ENCODE results near the gene ABLIM3.

The ABLIM3 gene

DNA sequence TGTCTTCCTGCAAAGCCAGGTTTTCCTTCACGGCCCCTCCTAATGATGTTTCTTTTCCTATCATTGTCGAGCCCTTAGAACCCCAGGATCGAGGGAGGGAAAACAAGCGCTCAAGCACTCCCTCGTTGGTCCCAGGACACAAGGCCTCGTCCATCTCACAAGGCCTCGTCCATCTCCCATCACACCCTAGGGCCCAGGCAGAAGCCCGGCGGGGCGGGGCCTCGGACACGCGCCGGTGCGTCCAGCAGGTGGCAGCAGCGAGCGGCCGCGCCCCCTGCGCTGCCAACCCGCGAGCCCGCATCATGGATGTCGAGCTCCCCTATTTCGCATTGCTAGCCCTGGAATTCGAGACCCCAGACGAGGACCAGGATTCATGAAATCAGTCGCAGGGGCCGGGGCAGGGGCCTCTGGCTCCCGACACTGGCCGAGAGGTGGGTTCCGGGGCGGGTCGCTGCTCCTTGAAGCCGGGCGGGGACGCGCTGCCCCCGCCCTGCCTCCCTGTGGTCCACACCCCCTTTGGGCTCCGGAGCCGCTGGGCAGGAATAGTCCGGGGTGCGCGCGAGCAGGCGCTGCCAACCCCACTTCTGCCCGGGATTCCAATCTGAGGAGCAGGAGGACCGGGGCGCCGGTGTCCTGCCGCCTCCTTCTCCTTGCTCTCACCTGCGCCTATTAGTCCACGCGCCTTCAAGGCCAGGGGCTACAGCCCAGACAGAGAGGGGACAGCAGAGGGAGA, at the start of gene ABLIM3:
ABLIM3 (plus strand) TSS at position 270 of the 733 bp plus-strand sequence. CDS start 603 bp downstream, outside the sequence.
- no peaks in the 10 kb centered on the region for H3K36me3 ChIP-seq
- peaks cover 26% of the 10 kb centered on the region for H3K4me1 ChIP-seq
- no peaks in the 10 kb centered on the region for H4K20me1 ChIP-seq
- H3K9me3 ChIP-seq = no peaks in the 10 kb centered on the region
- peak within 1 kb of the TSS; percentile 69 for H3K4me3 ChIP-seq
- TF ChIP-seq Cebpa-rat (IDR thresholded peaks at IDR 0.05) = no peak
- peaks cover 20% of the 10 kb centered on the region for H3K27me3 ChIP-seq
- peak within 1 kb of the TSS; percentile 88 for H3K4me2 ChIP-seq
- peak within 1 kb of the TSS; percentile 50; the same call in 1 of the 2 replicates for H3K9ac ChIP-seq
- no peak within 1 kb of the TSS for H3K27ac ChIP-seq

DNA sequence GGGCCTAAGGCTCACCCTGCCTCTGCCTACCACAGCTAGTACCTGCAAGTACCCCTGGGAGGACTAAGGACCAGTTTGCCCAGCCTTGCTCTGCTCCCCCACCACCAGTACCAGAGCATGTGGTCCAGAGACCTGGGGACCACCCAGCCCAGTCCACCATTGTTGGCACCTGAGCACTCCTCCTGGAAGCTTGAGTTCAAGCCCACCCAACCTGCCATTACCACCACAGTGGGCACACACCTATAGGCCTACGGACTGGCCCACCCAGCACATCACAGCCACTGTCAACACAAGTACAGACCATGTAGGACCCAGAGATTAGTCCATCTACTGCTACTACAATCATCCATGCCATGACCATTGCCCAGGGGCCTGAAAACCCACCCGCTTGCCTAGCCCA, 47.7 kb upstream of the ABLIM3 start:
- Histone ChIP-seq H3K27me3 (no peaks in the 10 kb centered on the region), H3K4me2 (no peak overlapping the region), H3K27ac (no peak overlapping the region), H3K9ac (no peak overlapping the region), H3K9me3 (peaks cover 58% of the 10 kb centered on the region), H4K20me1 (no peaks in the 10 kb centered on the region), H3K36me3 (no peaks in the 10 kb centered on the region), H3K4me1 (no peaks in the 10 kb centered on the region), H3K4me3 (no peak overlapping the region)
- no peak for TF ChIP-seq Cebpa-rat (IDR thresholded peaks at IDR 0.05)

DNA sequence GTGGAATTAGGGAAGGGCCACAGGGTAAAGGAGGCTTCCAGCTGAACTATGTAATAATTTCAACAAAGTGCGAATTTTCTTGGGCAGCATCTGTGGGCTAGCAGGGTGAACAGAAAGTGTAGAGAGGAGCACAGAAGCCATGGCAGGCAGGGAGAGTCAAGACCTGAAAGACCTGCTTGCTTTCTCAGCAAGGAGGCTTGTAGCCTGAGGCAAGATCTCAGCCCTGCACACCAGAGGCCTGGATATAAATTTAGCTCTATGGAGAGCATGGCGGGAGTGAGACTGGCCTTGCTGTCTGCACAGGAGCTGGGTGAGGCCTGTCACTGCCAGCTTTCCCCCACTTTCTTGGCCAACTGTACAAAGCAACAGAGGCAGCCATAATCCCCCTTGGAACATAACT, 46.3 kb upstream of the ABLIM3 start:
- Histone ChIP-seq H4K20me1 (no peaks in the 10 kb centered on the region), H3K4me3 (no peak overlapping the region), H3K27ac (no peak overlapping the region), H3K4me1 (no peaks in the 10 kb centered on the region), H3K36me3 (no peaks in the 10 kb centered on the region), H3K9ac (no peak overlapping the region), H3K9me3 (peaks cover 71% of the 10 kb centered on the region), H3K4me2 (no peak overlapping the region), H3K27me3 (no peaks in the 10 kb centered on the region)
- TF ChIP-seq Cebpa-rat (IDR thresholded peaks at IDR 0.05) = no peak

DNA sequence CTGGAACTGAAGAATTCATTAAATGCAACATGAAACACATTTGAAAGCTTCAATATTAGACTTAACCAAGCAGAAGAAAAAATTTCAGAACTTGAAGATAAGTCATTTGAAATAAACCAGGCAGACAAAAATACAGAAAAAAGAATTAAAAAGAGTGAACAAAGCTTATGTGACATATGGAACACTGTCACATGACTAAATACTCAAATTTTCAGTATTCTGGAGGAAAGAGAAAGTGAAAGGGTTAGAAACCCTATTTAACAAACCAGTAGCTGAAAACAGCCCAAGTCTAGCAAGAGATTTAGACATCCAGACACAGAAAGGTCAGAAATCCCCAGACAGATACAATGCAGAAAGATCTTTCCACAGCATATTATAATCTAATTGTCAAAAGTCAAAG, 41.4 kb upstream of the ABLIM3 start:
- H4K20me1 ChIP-seq = no peaks in the 10 kb centered on the region
- no peak for TF ChIP-seq Cebpa-rat (IDR thresholded peaks at IDR 0.05)
- no peak overlapping the region for H3K27ac ChIP-seq
- H3K4me1 ChIP-seq = no peaks in the 10 kb centered on the region
- H3K4me3 ChIP-seq = no peak overlapping the region
- peaks cover 55% of the 10 kb centered on the region for H3K9me3 ChIP-seq
- no peaks in the 10 kb centered on the region for H3K27me3 ChIP-seq
- no peak overlapping the region for H3K4me2 ChIP-seq
- H3K36me3 ChIP-seq = no peaks in the 10 kb centered on the region
- H3K9ac ChIP-seq = no peak overlapping the region

DNA sequence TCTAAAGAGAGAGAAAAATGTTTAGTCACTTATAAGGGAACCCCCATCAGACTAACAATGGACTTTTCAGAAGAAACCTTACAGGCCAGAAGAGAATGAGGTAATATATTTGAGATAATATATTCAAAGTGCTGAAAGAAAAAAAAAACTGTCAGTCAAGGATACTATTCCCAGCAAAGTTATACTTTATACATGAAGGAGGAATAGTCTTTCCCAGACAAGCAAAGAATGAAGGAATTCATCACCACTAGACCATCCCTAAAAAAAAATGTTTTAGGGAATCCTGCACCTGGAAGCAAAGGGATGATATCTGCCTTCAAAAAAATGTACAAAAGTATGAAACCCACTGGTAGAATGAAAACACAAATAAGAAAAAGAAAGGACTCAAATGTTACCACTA, 41.0 kb upstream of the ABLIM3 start:
- Histone ChIP-seq H3K27ac (no peak overlapping the region), H3K4me2 (no peak overlapping the region), H3K4me3 (no peak overlapping the region), H3K36me3 (no peaks in the 10 kb centered on the region), H3K4me1 (no peaks in the 10 kb centered on the region), H3K9ac (no peak overlapping the region), H3K27me3 (no peaks in the 10 kb centered on the region), H3K9me3 (peaks cover 53% of the 10 kb centered on the region), H4K20me1 (no peaks in the 10 kb centered on the region)
- no peak for TF ChIP-seq Cebpa-rat (IDR thresholded peaks at IDR 0.05)

DNA sequence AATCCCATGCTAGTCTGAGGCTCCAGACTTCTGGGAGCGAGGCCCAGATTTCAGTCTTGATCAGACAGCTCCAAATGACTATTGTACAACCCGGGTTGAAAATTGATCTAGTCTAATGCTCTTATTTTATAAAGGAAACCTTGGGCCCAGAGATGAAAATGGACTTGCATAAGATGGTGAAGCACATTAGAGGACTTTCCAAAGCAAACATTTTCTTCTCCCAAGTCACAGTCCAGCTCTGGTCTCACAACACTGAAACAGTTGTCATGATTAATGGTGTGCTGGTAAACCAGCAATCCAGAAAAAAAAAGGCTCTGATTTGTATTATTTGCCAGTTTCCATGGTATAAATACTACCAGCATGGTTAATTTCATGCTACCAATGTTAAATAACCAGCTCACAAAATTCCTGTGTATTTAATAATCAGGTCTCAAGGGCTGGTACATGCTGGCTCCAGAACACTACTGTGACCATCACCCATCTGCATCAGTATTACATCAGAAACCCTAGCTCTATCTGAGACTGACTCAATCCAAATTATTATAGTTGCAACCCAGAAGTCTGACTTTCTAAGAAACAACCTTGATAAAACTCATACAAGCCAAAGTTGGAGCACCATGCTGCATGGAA, 32.5 kb upstream of the ABLIM3 start:
- Histone ChIP-seq H4K20me1 (no peaks in the 10 kb centered on the region), H3K9ac (no peak overlapping the region), H3K27ac (no peak overlapping the region), H3K36me3 (no peaks in the 10 kb centered on the region), H3K9me3 (no peaks in the 10 kb centered on the region), H3K4me2 (no peak overlapping the region), H3K4me3 (no peak overlapping the region), H3K27me3 (no peaks in the 10 kb centered on the region), H3K4me1 (no peaks in the 10 kb centered on the region)
- no peak for TF ChIP-seq Cebpa-rat (IDR thresholded peaks at IDR 0.05)

DNA sequence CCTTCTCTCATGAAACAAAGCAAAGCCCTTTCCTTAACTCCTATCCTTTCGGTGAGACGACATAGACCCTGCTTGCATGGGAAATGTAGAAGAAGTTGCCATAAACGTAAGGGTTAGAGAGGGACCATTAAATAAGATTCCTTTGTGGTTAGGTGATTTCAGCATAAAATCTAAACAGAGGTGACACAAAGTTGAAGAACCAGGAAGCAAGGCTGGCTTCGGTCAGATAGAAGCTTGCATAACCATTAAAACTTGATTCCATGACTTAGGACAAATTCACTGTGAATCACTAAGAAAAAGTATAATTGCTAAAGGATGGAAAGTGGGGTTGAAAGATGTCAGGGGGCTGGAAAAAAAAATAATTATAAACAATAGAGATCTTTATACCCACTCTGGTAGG, 30.9 kb upstream of the ABLIM3 start:
- no peaks in the 10 kb centered on the region for H3K9me3 ChIP-seq
- H3K36me3 ChIP-seq = no peaks in the 10 kb centered on the region
- no peak overlapping the region for H3K9ac ChIP-seq
- no peaks in the 10 kb centered on the region for H4K20me1 ChIP-seq
- no peak for TF ChIP-seq Cebpa-rat (IDR thresholded peaks at IDR 0.05)
- H3K4me1 ChIP-seq = no peaks in the 10 kb centered on the region
- no peak overlapping the region for H3K27ac ChIP-seq
- no peak overlapping the region for H3K4me3 ChIP-seq
- no peak overlapping the region for H3K4me2 ChIP-seq
- no peaks in the 10 kb centered on the region for H3K27me3 ChIP-seq

DNA sequence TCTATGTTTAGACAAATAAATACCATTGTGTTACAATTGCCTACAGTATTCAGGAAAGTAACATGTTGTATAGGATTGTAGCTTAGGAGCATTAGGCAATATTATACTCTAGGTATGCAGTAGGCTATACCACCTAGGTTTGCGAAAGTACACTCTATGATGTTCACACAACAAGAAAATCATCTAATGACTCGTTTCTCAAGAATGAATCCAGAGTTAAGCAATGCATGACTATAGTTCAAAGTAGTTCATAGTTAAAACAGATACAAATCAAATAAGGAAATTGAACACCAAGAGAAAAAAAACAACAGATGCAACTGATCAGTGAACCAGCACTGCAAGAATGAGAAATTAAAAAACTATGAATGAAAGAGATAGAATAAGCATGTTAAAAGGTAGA, 27.6 kb upstream of the ABLIM3 start:
- no peak overlapping the region for H3K4me2 ChIP-seq
- no peaks in the 10 kb centered on the region for H4K20me1 ChIP-seq
- H3K36me3 ChIP-seq = no peaks in the 10 kb centered on the region
- no peak overlapping the region for H3K27ac ChIP-seq
- no peak overlapping the region for H3K9ac ChIP-seq
- no peak for TF ChIP-seq Cebpa-rat (IDR thresholded peaks at IDR 0.05)
- no peaks in the 10 kb centered on the region for H3K27me3 ChIP-seq
- no peak overlapping the region for H3K4me3 ChIP-seq
- no peaks in the 10 kb centered on the region for H3K4me1 ChIP-seq
- H3K9me3 ChIP-seq = no peaks in the 10 kb centered on the region

DNA sequence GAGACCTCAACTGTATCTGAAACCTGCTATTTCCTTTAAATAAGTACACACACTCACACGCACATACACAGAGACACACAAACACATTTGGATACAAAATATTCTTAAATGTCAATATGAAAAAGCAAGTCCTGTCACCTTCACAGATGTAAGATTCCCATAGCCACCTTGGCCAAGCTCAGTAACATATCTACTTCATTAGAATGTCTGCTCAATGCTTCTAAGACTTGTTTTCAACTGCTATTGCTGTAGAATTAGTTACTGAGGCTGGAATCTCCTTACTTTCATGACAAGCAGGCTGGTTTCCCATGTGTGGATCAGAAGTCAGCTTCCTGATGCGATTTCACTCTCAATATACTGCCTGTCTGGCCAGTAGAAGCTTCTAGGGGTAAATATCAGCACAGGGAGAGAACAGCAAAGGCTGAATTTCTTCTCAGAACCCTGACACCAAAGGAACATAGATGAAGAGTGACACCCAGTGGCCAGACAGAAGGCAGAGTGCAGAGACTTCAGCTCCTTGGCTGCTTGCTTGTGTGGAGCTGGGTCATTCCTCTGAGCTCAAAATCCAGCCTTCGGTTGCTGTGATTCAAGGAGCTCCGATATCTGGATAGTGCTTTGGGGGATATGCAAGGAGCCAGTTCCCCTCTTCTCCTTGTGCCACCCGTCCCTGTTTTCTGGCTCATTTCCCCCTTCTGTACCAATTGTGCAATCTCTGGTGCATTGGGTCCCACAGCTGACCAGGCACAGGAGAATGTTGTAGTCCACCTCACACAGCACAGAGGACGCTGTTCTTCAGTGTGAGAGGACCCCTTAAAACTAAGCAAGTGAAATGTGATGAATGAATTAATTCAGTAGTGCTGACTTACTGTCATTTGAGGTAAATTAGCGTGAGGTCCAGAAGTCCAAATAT, 26.6 kb upstream of the ABLIM3 start:
- Histone ChIP-seq H3K9ac (no peak overlapping the region), H4K20me1 (no peaks in the 10 kb centered on the region), H3K4me3 (no peak overlapping the region), H3K27me3 (no peaks in the 10 kb centered on the region), H3K27ac (no peak overlapping the region), H3K9me3 (no peaks in the 10 kb centered on the region), H3K36me3 (no peaks in the 10 kb centered on the region), H3K4me1 (no peaks in the 10 kb centered on the region), H3K4me2 (no peak overlapping the region)
- no peak for TF ChIP-seq Cebpa-rat (IDR thresholded peaks at IDR 0.05)

DNA sequence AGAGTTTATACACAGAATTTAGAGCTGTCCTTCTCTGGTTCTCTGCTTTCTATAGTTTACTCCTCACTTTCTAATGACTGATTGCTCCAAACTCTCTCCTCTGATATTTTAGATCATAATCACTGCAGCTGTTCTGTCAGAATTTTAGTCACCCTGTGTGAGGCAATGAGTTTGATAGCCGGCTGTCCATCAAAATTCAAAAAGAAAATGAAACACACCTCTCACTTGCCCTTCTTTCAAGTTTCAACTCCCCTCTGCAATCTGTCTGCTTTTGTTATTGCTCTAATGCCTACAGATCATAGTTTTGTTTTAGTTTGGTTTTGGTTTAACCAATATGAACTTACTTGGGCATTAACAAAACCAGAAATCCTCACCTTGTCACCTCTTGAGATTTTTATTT, 23.3 kb upstream of the ABLIM3 start:
- Histone ChIP-seq H3K4me2 (no peak overlapping the region), H4K20me1 (no peaks in the 10 kb centered on the region), H3K9me3 (no peaks in the 10 kb centered on the region), H3K27ac (no peak overlapping the region), H3K9ac (no peak overlapping the region), H3K27me3 (no peaks in the 10 kb centered on the region), H3K36me3 (no peaks in the 10 kb centered on the region), H3K4me1 (no peaks in the 10 kb centered on the region), H3K4me3 (no peak overlapping the region)
- TF ChIP-seq Cebpa-rat (IDR thresholded peaks at IDR 0.05) = no peak

Data from BLaER1 (cell line).